Stimulated activated CD8-positive, alpha-beta memory T cell treated with anti-CD3 and anti-CD28 coated beads, Interleukin-2, amount 100 ng/mL, for 48 hours (primary cell): ENCODE data around the gene CUX1.
"Not testable (repeated sequence)": the region's sequence is repeated elsewhere in the genome, so short reads cannot be mapped to it uniquely, and the experiment has no call there.

ENCODE experiments used
- DNase-seq, 2 donors: peaks; one replicate each; pipeline ENCODE4 v3.0.0-alpha.2; 2020; ENCODE audit warnings: low read depth in 2 of 2

The CUX1 gene

DNA sequence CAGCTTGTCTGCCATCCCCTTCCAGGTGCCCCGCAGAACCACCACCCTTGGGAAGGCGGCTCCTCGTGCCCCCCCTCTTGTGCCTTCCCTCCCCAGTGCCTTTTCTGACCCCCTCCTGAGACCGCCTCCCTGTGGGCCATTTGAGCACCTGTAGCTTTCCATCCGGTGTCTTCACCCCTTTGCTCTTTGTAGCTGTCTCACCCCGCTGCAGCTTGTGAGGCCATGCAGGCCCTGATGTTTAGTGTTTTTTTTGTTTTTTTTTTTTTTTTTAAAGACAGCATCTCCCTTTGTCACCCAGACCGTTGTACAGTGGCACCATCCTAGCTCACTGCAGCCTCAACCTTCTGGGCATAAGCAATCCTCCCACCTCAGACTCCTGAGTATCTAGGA, 52.5 kb downstream of the CUX1 start:
- DNase-seq: no peak

DNA sequence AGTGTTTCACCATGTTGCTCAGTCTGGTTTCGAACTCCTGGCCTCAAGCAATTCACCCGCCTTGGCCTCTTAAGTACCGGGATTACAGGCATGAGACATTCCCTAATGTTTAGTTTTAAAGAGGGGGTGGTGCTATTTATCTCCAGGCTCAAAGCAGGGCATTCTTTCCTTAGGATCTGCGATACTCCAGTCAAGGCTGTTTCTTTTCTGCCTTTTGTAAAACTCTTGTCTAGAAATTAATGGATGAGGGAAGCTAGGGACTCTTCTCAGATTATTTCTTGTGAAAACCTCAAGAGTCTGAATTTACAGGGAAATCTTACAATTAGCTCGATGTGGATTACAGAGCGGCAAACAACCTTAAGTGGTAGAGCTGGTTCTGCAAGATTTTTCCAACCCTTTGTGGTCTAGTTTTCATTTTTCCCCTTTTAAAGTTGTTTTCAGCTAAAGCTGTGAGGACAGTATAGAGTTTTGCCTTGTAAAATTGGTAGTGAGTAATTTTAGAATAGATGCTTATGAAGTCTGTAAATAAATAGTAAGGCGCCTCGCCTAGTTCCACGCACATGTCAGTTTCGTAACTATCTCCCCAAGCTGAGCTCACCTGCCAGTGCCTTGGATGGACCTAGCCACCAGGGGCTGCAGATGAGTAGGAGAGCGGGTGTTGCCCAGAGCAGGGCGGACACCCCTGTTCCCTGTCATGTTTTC, 53.1 kb downstream of the CUX1 start:
- no peak for DNase-seq

DNA sequence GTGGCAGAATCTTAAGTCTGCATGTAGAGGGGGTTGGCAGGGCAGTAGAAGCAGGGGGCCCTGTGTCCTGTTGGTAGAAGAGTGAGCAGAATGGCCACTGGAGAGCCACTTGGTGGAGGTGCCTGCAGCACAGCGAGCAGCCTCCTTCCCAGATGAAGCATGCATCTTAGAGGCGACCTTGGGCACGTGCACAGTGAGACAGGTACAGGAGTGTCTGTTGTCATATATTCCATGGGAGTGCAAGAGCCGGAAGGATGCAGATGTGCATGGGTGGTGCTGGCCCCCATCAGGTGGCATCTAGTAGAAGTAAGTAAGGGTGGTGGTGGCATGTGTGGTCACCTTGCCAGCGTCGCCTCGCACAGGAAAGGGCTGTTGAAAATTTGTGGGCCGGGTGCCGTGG, 53.9 kb downstream of the CUX1 start:
- no peak for DNase-seq

DNA sequence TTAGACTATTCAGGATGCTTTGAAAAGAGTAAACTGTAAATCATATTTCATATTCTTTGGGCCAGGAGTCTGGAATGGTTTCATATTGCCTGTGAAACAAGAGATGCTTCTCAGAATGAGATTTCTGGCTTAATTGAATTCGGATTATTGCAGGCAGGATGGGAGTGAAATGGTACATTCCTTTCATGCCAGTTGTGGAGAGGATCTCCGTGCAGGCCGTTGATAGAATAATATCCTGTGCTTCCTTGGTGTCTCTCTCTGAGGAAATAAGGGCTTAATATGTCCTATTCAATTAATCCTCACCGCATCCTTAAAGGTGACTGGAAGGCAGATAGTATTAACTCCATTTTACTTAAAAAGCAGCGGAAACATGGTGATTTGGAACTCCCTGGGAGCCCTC, 56.6 kb downstream of the CUX1 start:
- no peak for DNase-seq

DNA sequence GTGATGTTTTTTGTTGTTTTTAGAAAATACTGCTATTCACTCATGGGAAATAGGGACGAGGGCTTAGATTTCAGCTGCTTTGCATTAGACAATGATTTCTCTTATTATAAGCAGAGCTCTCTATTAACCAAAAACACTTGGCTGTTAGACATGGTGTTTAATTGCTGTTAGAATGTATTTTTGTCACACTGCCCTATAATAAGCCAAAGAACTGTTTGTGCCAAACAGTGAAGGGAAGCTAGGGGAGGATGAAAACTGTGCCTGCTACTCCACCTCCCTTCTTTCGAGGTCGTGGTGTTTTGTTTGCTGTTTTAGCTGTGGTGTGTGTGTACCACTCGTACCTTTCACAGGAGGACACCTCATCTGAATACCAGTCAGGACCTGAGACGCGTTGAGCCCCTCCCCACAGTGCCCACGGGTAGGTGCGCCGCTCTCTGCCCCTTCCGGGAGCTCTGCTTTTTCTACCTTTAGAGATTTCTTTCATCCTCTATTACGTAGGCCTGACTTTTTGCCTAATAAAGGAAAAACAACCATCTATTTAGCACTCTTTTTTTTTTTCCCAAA, 57.9 kb downstream of the CUX1 start:
- no peak for DNase-seq

DNA sequence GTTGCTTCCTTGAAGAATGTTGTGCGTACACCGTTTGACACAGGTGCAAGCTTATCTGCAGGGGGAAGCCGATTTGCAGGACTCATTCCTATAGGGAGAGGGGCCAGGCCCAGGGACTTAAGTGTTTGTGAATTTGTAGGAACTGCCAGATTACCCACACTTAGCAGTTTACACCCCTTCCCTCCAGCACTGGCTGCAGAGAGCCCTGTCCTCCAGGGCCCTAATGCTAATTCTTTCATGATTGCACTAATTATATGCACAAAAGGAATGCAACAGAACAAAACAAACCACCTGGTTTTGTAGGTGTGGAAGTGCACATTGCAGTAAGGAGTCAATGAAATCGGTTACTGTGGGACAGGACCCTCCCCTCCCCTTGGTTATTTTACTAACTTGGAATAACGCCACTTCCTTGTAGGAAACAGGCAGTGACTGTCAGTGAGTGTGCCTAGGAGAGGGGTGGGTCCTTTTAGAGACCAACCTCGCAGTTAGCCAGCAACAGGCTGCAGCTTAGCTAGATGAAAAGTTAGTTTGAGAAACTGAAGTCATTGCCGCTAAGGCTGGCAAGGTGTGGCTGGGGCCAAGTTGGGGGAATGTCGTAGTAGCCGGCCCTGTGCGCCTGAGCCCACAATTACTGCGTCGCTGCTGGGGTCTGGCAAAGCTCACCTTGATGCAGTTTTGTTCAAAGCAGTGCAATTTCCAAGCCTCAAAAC, 60.6 kb downstream of the CUX1 start:
- no peak for DNase-seq

DNA sequence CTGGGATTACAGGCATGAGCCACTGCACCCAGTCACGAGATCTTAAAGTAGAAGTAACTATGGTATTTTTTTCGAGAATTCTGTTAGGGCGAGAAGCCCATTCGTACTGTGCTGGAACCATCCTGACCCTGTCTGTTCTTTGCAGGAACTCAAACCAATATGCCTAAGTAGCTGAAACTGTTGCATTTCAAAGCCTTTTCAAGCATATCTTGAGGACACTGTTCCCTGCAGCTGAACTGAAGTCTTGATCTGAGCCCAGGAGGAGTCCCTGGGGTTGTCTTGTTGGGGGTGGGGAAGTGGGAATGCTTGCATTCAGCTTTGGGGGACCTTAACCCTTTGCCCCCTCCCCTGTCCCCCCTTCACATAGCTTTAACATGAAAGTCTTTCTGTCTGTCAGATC, 61.5 kb downstream of the CUX1 start:
- no peak for DNase-seq

DNA sequence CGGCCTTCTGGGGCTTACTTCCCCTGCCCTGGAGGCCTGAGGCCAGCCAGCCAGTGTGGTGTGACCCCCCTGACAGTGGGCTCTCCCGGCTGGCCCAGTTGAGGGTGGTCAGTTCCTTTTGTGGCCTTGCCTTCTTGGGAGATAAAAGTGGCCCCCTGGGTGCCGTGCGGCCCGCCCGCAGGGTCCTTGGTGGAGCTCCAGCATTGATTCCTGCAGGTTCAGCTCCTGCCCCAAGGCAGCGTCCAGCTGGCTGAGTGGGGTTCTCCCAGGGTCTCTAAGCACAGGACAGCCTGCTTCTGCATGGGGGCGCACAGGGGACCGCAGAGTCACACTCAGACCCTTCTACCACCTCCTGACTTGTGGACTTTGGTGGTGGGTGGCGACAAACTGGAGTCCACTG, 62.1 kb downstream of the CUX1 start:
- DNase-seq: no peak

DNA sequence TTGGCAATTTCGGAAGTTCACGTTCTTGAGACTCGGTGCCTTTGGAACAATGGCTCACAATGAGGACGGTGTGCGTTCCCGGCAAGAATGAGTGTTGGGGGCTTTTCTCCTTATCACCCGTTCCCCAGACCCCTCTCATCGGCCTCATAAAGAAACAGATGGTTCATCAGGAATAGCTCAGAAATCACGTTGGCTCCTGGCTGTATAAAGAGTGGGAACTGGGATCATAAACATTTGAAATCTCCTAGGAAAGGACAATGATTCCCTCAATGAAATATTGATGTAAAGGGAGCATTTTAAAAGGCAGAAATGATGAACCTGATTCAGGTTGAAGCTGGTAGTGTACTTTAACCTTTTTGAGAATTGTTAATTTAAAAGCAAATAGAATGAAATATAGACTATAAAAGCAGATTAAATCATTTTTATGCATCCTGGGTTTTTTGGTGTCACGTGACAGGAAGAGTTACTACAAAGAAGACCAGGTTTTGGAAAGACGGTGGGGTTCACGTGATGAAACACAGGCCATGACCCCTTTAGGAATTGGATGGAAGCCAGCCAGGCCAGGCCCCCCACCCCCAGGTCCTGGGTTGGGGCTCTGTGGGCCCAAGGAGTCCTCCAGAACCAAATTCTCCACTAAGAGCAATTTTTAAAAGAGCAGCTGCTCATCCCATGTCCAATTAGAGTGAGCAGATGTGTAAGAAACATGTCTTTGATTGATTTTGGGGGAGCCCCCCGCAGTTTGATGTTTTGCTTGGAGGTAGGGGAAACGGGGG, 63.0 kb downstream of the CUX1 start:
- DNase-seq: no peak

DNA sequence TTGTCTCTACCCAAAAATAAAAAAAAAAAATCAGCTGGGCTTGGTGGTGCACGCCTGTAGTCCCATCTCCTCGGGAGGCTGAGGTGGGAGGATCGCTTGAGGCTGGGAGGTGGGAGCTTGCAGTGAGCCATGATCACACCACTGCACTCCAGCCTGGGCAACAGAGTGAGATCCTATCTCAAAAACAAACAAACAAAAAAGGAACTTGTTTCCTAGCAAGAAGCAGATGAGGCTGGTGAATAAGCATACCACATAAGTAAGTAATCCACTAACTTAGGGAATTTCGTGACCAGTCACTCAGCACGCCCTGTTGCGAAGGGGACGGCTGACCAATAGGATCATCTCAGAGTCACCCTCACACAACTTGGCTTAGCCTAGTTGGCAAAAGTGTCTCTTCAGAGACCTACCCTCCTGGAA, 64.6 kb downstream of the CUX1 start:
- DNase-seq: no peak

DNA sequence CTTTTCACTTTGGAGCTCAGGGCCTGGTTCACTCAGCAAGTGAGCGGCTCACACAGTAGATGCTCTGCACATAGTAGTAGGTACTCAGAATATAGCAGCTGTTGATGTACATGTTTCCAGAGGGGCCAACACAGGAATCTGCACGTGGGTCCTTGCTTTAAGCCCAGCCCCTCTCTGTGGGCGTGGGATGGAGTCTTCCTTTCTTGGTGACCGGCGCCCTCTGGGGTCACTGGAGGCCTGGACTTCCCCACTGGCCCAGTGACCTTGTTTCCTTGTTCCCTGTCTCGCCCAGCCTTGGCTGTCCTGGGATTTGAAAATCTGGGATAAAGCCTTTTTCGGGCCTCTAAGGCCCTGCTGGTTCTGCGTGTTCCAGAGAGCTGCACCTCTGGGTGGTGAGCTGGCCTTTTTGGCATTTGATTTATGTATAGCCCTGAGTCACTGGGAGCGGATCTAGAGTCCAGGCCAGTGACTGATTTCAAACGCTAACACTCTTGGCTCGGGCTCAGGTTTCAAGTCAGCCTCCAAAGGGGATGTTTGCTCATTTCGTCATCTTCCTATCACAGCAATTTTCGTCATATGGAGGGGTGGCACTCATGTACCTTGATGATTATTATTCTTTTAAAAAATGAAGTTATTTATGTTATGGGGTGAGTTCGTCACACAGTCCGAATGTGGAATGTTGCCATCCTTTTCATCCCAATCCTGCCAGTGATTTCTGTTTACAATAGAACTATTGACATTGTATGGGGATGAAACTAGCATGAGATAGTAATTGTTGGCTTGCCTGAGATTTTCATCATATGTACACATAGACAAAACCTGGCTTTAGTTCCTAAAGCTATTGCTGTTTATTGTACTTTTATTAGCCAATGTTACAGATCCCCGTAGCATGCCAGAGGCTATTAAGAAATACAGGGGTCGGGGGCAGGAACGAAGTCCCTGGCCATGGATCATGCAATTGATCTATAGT, 65.5 kb downstream of the CUX1 start:
- no peak for DNase-seq

DNA sequence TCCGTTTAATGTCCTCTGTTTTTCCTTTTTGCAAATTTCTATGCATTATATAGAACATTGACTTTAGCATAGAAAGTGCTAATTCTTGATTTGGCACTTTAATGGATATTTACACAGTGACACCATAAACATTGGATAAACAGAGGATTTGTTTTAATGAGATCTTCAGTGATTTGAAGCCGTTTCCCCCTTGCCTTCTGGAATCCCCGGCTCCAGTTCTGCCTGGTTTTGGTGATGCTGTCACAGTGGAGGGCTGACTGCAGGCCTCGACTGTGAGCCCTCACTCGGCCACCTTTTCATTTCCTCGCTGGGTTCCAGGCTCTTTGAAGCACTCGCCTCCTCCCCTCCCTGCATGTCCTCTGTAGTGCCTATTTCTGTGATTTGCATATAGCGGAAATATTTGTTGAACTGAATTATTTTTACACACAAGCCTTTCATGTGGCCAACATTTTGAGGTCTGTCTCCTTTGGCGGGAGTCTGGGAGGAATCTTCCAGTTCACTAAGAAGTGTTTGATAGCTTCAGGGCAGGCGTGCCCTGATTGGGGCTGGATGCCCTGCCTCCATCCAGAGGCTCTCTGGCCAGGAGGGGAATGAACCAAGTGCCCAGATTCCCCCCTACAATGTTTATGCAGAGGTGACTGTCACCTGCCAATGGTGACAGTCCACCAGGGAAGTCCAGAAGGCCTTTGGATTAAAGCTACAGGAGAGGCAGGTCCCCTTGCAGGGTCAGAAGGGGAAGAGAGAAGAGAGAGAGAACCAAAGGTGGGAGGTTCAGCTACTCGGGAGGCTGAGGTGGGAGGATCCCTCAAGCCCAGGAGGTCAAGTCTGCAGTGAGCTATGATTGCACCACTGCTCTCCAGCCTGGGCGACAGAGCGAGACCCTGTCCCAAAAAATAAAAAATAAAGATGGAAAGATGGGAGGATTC, 67.5 kb downstream of the CUX1 start:
- DNase-seq: no peak

DNA sequence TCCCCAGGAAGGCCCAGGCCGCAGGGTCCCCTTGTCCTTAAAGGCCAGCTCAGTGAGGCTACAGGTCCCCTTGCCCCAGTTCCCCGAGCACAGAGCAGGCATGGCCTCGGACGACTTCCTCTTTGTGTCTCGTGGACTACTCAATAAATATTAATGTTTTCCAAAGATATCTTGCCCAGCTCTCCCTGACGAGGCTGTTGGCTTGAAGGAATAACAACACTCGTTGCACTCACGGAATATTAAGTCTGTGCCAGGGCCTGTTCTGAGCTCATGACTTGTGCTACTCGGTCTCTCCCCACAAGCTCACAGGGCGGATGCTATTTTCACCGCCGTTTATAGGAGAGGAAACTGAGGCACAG, 68.2 kb downstream of the CUX1 start:
- no peak for DNase-seq

DNA sequence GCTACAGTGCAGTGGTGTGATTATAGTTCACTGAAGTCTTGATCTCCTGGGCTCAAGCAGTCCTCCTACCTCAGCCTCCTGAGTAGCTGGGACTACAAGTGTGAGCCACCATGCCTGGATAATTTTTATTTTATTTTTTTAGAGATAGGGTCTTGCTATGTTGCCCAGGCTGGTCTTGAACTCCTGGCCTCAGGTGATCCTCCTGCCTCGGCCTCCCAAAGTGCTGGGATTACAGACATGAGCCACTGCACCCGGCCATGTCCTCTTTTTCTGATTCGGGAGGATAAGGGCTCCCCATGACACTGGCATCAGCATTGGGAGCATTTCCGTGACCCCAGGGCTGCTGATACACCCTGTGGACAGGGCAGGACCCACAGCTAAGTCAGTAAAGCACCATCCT, 69.9 kb downstream of the CUX1 start:
- not testable (repeated sequence) for DNase-seq

DNA sequence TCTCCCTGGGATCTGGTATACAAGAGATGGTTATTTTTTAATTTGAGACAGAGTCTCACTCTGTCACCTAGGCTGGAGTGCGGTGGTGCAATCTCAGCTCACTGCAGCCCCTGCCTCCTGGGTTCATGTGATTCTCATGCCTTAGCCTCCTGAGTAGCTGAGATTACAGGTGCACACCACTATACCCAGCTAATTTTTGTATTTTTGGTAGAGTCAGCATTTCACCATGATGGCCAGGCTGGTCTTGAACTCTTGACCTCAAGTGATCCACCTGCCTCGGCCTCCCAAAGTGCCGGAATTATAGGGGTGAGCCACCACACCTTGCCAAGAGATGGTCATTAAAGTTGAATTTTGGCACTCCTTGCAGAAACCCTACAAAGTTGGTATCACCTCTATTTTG, 71.1 kb downstream of the CUX1 start:
- not testable (repeated sequence) for DNase-seq

DNA sequence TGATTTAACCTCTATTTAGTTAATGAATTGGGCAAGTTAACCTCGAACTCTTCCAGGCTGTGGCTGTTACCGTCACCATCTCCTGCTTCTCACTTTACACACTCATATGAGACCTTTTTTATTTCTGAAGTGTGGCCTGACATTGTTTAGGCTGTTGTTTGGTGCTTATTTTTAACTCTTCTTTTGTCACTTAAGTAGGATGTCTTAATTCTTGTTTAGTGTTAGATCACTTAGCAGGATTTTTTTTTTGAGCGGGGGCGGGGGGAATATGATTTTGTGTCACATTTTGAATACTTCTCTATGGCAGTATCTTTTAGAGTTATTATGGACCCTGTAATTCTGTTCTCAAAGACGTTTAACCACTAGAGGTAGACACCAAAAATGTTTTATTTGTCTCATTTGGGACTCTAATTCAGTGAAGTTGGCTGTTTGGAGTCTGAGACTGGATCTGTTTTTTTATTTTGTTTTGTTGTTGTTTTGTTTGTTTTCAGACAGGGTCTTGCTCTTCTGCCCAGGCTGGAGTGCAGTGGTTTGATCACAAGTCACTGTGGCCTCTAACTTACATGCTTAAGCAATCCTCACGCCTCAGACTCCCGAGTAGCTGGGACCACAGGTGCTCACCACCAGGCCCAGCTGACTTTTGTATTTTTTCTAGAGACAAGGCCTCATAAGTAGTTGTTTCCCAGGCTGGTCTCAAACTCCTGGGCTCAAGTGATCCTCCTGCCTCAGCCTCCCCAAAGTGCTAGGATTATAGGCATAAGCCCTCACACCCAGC, 73.5 kb downstream of the CUX1 start:
- no peak for DNase-seq

DNA sequence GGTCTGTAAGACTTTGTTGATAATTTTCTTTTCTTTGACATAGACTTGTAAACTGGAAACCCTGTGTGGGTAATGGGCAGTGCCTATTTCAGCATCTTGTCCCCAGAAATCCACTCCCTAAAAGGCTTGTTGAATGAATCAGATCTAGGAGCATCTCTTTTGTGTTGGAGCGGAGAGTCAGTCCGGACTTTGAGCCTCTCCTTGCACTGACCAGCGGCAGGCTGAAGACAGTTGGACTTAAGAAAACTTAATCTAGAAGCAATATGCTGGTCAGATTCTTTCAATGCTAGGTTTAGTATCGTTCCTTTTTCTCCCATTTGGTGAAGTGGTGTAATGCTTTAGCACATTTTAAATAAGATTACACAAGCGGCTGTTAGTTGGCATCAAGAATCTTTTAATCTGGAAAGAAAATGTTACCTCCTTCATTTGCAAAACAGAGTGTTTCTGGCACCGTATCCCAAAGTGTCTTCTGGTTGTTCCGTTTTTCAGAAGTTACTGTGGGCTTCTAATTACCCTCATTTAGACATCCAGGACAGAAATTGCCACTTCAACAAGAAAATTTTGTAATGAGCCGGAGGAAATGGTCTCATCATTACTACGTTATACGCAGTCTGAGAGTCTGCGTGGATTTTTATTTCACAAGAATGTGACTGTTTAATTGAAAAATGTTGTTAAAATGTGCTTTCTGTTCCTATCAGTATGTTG, 74.7 kb downstream of the CUX1 start:
- DNase-seq: no peak

DNA sequence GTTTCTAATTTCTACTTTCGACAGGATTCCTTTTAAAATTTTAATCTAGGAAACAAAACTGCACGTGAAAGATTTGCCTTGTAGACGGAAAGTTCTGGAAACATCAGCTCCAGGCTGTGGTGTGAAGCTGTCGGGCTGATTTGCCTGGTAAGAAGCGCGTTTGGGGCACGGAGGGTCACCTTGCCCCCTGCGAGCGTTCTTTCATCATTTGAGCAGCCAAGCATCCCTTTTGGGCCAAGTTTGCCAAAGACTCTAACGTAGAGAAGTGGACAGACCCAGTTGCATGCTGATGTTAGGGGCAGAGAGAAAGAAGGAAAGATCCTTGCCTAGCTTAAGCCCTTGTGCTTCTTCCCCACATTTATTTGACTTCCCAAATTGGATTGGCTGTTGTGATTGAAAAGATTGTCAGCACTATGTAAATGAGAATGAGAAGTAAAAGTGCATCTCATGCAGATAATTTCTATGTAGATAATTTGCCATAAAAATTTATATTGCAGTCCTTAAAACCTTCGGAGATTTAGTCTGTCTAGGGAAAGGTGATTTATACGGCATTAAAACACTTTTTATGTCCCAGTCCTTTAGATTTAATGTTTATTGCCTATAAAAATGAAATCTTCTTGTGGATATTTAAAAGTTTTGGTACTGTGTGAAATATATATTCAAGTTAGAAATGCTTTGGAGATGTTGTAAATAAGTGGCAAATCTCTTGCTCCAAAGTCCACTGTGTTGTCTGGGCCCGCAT, 76.1 kb downstream of the CUX1 start:
- no peak for DNase-seq
